Activated T-cell treated with anti-CD3 and anti-CD28 coated beads, Interleukin-2, amount 50 U/mL, for 24 hours (primary cell): Measurements from ENCODE around the gene ADD3.
A peak's percentile ranks its signal among the peaks of the same experiment; 100 is the strongest.
"Not testable (repeated sequence)": the region's sequence is repeated elsewhere in the genome, so short reads cannot be mapped to it uniquely, and the experiment has no call there.

Experiments
- DNase-seq: peaks from one replicate; pipeline ENCODE4 v3.0.0-alpha.2; 2020
- H3K27ac Mint-ChIP-seq: 2 replicates; pipeline ENCODE4 v1.8.0; 2020; ENCODE audit warnings: mild to moderate bottlenecking, mixed read lengths
- H3K27me3 Mint-ChIP-seq: 2 replicates; pipeline ENCODE4 v1.8.0; 2020; ENCODE audit warnings: mixed read lengths
- H3K36me3 Mint-ChIP-seq: 2 replicates; pipeline ENCODE4 v1.8.0; 2020; ENCODE audit warnings: low read depth, mixed read lengths
- H3K4me1 Mint-ChIP-seq: 2 replicates; pipeline ENCODE4 v1.8.0; 2020; ENCODE audit warnings: low read depth, mixed read lengths
- H3K4me3 Mint-ChIP-seq: 2 replicates; pipeline ENCODE4 v1.8.0; 2020; ENCODE audit warnings: mild to moderate bottlenecking, moderate library complexity, mixed read lengths
- H3K9me3 Mint-ChIP-seq: 2 replicates; pipeline ENCODE4 v1.8.0; 2020; ENCODE audit warnings: mixed read lengths

The ADD3 gene

GRCh38 chr10:109972372-109973001, 35.3 kb upstream of the ADD3 start:
- Mint-ChIP-seq H3K4me3 (no peak overlapping the region), H3K9me3 (no peaks in the 10 kb centered on the region), H3K27ac (no peak overlapping the region), H3K36me3 (no peaks in the 10 kb centered on the region), H3K4me1 (peaks cover 7% of the 10 kb centered on the region), H3K27me3 (no peaks in the 10 kb centered on the region)
- no peak for DNase-seq

GRCh38 chr10:109973326-109973829, 34.4 kb upstream of the ADD3 start:
- H3K36me3 Mint-ChIP-seq, result no peaks in the 10 kb centered on the region
- no peak overlapping the region for H3K4me3 Mint-ChIP-seq
- no peak for DNase-seq
- H3K27ac Mint-ChIP-seq, result no peak overlapping the region
- H3K4me1 Mint-ChIP-seq, result peaks cover 10% of the 10 kb centered on the region
- no peaks in the 10 kb centered on the region for H3K9me3 Mint-ChIP-seq
- no peaks in the 10 kb centered on the region for H3K27me3 Mint-ChIP-seq

GRCh38 chr10:109974504-109975191, 33.1 kb upstream of the ADD3 start:
- Mint-ChIP-seq H3K9me3 (no peaks in the 10 kb centered on the region), H3K4me3 (no peak overlapping the region), H3K27me3 (no peaks in the 10 kb centered on the region), H3K4me1 (peaks cover 16% of the 10 kb centered on the region), H3K36me3 (no peaks in the 10 kb centered on the region), H3K27ac (no peak overlapping the region)
- no peak for DNase-seq

- H3K4me1 Mint-ChIP-seq, result peaks cover 16% of the 10 kb centered on the region
- H3K27ac Mint-ChIP-seq, result no peak overlapping the region
- no peaks in the 10 kb centered on the region for H3K36me3 Mint-ChIP-seq
- no peaks in the 10 kb centered on the region for H3K9me3 Mint-ChIP-seq
- no peak overlapping the region for H3K4me3 Mint-ChIP-seq
- no peak for DNase-seq
- H3K27me3 Mint-ChIP-seq, result no peaks in the 10 kb centered on the region
Observed at GRCh38 chr10:109975244-109976190, 32.3 kb upstream of the ADD3 start.

- no peak overlapping the region for H3K27ac Mint-ChIP-seq
- no peaks in the 10 kb centered on the region for H3K36me3 Mint-ChIP-seq
- DNase-seq, result no peak
- H3K9me3 Mint-ChIP-seq, result no peaks in the 10 kb centered on the region
- peaks cover 16% of the 10 kb centered on the region for H3K4me1 Mint-ChIP-seq
- H3K27me3 Mint-ChIP-seq, result no peaks in the 10 kb centered on the region
- H3K4me3 Mint-ChIP-seq, result no peak overlapping the region
Observed at GRCh38 chr10:109976681-109977080, 31.1 kb upstream of the ADD3 start.

- no peaks in the 10 kb centered on the region for H3K9me3 Mint-ChIP-seq
- H3K4me1 Mint-ChIP-seq, result peaks cover 16% of the 10 kb centered on the region
- no peaks in the 10 kb centered on the region for H3K27me3 Mint-ChIP-seq
- no peak for DNase-seq
- no peak overlapping the region for H3K4me3 Mint-ChIP-seq
- no peak overlapping the region for H3K27ac Mint-ChIP-seq
- H3K36me3 Mint-ChIP-seq, result no peaks in the 10 kb centered on the region
Observed at GRCh38 chr10:109977382-109977806, 30.4 kb upstream of the ADD3 start.

- DNase-seq, result peak; percentile 64
Observed at GRCh38 chr10:109978481-109978880, 29.3 kb upstream of the ADD3 start.

GRCh38 chr10:109979215-109979614, 28.6 kb upstream of the ADD3 start:
- no peaks in the 10 kb centered on the region for H3K27me3 Mint-ChIP-seq
- H3K27ac Mint-ChIP-seq, result no peak overlapping the region
- no peaks in the 10 kb centered on the region for H3K9me3 Mint-ChIP-seq
- no peak for DNase-seq
- H3K36me3 Mint-ChIP-seq, result no peaks in the 10 kb centered on the region
- no peak overlapping the region for H3K4me3 Mint-ChIP-seq
- peaks cover 16% of the 10 kb centered on the region for H3K4me1 Mint-ChIP-seq

More at GRCh38 chr10:109978481-109978880, 29.3 kb upstream of the ADD3 start:
- no peak overlapping the region for H3K27ac Mint-ChIP-seq
- H3K4me3 Mint-ChIP-seq, result no peak overlapping the region
- no peaks in the 10 kb centered on the region for H3K27me3 Mint-ChIP-seq
- H3K9me3 Mint-ChIP-seq, result no peaks in the 10 kb centered on the region
- peaks cover 16% of the 10 kb centered on the region for H3K4me1 Mint-ChIP-seq
- no peaks in the 10 kb centered on the region for H3K36me3 Mint-ChIP-seq

- H3K9me3 Mint-ChIP-seq, result no peaks in the 10 kb centered on the region
Observed at GRCh38 chr10:109981650-109982049, 26.1 kb upstream of the ADD3 start.

GRCh38 chr10:109982123-109982522, 25.7 kb upstream of the ADD3 start:
- DNase-seq, result no peak
- H3K27me3 Mint-ChIP-seq, result no peaks in the 10 kb centered on the region
- no peaks in the 10 kb centered on the region for H3K9me3 Mint-ChIP-seq
- H3K4me3 Mint-ChIP-seq, result no peak overlapping the region
- peaks cover 10% of the 10 kb centered on the region for H3K4me1 Mint-ChIP-seq
- H3K27ac Mint-ChIP-seq, result no peak overlapping the region
- H3K36me3 Mint-ChIP-seq, result no peaks in the 10 kb centered on the region

More at GRCh38 chr10:109981650-109982049, 26.1 kb upstream of the ADD3 start:
- peaks cover 15% of the 10 kb centered on the region for H3K4me1 Mint-ChIP-seq
- no peak overlapping the region for H3K4me3 Mint-ChIP-seq
- H3K27ac Mint-ChIP-seq, result no peak overlapping the region
- no peaks in the 10 kb centered on the region for H3K27me3 Mint-ChIP-seq
- DNase-seq, result no peak
- no peaks in the 10 kb centered on the region for H3K36me3 Mint-ChIP-seq

GRCh38 chr10:109982812-109983211, 25.0 kb upstream of the ADD3 start:
- Mint-ChIP-seq H3K27ac (no peak overlapping the region), H3K36me3 (no peaks in the 10 kb centered on the region), H3K9me3 (no peaks in the 10 kb centered on the region), H3K4me1 (peaks cover 10% of the 10 kb centered on the region), H3K4me3 (no peak overlapping the region), H3K27me3 (no peaks in the 10 kb centered on the region)
- no peak for DNase-seq

- no peak overlapping the region for H3K27ac Mint-ChIP-seq
- no peak overlapping the region for H3K4me3 Mint-ChIP-seq
- H3K9me3 Mint-ChIP-seq, result no peaks in the 10 kb centered on the region
- no peaks in the 10 kb centered on the region for H3K27me3 Mint-ChIP-seq
- no peak for DNase-seq
- no peaks in the 10 kb centered on the region for H3K4me1 Mint-ChIP-seq
- no peaks in the 10 kb centered on the region for H3K36me3 Mint-ChIP-seq
Observed at GRCh38 chr10:109984013-109984412, 23.8 kb upstream of the ADD3 start.

GRCh38 chr10:109985768-109986167, 22.0 kb upstream of the ADD3 start:
- H3K27ac Mint-ChIP-seq, H3K36me3 Mint-ChIP-seq, H3K4me1 Mint-ChIP-seq, H3K4me3 Mint-ChIP-seq, DNase-seq, H3K27me3 Mint-ChIP-seq, H3K9me3 Mint-ChIP-seq: not testable (repeated sequence)

GRCh38 chr10:109987452-109988211, 20.2 kb upstream of the ADD3 start:
- H3K4me1 Mint-ChIP-seq, result peaks cover 3% of the 10 kb centered on the region
- H3K4me3 Mint-ChIP-seq, result no peak overlapping the region
- no peaks in the 10 kb centered on the region for H3K36me3 Mint-ChIP-seq
- H3K27ac Mint-ChIP-seq, result no peak overlapping the region
- no peaks in the 10 kb centered on the region for H3K27me3 Mint-ChIP-seq
- no peak for DNase-seq
- no peaks in the 10 kb centered on the region for H3K9me3 Mint-ChIP-seq
